HG03565 (cell line): ENCODE data around the gene RCOR3.
A peak's percentile ranks its signal among the peaks of the same experiment; 100 is the strongest.
"Not testable (repeated sequence)": the region's sequence is repeated elsewhere in the genome, so short reads cannot be mapped to it uniquely, and the experiment has no call there.

ENCODE experiments used
- ATAC-seq: cut with Tn5 transposase; IDR thresholded peaks from one replicate; pipeline ENCODE4 v1.9.1; 2021; ENCODE audit warnings: mild to moderate bottlenecking, moderate library complexity; ENCODE audit not compliant: unreplicated experiment

The RCOR3 gene

DNA sequence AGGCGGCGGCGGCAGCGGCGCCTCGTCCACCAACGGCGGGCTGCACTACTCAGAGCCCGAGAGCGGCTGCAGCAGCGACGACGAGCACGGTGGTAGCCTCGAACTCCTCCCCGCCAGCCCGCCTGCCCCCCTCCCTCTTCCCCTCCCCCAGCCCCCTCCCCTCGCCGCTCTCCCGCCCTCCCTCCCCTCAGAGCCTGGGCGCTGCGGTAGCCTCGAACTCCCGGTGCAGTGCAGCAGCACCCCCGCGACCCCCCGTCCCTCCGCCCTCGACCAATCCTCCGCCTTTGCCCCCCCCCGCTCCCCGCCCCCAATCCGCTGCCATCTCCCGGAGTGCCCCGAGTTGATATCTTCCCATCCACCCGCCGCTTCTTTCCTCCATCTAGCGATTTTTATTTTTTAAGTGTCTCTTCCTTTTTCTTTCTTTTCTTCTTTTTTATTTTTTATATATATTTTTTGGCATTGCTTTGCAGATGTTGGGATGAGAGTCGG lies 516 bp downstream of the RCOR3 start:
- ATAC-seq: peak; percentile 4

DNA sequence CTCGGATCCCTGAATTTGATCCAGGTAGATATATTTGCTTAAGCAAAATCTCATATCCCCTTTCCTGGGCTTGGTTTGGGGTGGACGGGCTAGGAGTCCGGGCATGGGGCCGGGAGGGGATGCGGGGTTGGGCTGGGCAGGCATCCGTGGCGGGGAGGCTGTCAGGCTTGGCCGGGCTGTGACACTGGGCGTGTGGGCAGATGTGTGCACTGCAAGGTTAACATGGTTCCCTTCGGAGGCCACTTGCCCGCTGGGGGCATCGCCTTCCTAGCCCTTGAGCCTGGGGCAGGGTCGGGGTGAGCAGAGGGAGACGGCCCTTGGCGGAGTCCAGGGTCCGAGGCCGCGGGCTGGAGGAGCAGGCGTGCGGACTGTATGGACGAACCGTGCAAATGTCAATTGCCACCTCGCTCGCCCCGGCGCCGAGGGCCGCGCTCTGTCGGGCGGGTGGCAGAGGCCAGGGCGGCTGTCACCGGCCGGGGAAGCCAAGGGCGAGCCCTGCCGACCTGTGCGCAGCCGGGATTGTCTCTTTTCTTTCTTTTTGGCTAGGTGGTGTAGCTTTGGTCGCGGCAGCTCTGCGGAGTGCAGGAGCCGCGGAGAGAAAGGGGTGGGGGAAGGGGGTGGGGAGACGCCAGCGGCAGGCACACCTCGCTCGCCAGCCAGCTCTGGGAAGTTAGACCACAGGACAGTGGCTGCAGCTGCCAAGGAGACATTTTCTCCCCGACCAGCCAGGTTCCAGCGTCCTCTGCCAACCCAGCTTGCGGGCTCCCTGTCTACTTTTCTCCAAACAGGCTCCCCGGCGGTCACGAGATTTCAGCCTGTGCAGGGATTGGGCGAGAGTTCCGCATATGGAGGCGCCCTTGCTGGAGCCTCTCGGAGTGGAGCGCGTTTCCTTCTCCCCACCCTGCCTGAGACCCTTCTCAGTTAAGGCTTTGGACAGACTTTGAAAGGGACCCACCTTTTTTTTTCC lies 1.3 kb downstream of the RCOR3 start:
- ATAC-seq: peak; percentile 21

DNA sequence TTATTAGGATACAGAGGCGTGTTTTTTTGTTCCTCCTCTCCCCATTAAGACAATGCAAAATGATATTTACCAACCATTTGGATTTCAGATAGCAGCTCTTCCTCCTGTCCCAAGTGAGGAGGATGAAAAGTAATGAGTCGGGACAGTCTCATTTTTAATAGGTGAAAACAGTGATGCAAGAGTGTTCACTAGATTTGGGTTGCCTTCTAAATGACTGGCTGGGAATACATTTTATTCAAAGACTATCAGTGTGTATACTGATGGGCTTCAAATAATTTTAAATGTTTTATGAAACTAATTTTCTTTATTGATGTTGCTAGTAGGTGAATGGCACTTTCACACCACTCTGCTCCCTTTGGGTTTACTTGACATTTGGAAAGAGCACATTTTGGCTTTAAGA lies 2.1 kb downstream of the RCOR3 start:
- ATAC-seq: no peak

DNA sequence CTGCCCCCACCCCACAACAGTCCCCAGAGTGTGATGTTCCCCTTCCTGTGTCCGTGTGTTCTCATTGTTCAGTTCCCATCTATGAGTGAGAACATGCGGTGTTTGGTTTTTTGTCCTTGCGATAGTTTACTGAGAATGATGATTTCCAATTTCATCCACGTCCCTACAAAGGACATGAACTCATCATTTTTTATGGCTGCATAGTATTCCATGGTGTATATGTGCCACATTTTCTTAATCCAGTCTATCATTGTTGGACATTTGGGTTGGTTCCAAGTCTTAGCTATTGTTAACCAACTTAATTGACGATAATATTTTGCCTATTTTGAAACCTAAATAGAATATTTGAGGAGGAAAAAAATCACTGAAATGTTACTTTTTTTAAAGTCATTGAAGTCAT lies 3.9 kb downstream of the RCOR3 start:
- not testable (repeated sequence) for ATAC-seq

DNA sequence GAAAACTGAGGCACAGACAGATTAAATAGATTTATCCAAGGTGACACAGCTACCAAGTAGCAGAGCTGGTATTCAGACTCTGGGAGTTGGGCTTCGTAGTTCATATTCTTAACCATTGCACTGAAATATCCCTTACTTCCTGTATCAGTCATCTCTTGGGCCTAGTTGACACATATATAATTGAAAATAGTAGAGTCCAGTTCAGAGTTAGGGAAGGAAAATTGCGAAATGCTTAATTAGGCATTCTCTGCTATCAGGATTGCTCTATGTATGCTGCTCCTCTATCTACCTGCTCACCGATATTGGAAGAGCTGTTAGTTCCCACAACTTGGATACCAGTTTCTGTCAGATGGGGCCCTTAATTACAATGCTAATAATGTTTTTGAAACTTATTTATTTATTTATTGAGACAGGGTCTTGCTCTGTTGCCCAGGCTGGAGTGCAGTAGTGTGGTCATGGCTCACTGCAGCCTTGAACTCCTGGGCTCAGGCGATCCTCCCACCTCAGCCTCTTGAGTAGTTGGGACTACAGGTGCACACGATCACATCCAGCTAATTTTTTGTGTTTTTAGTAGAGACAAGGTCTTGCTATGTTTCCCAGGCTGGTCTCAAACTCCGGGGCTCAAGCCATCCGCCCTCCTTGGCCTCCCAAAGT lies 8.2 kb downstream of the RCOR3 start:
- ATAC-seq: no peak

DNA sequence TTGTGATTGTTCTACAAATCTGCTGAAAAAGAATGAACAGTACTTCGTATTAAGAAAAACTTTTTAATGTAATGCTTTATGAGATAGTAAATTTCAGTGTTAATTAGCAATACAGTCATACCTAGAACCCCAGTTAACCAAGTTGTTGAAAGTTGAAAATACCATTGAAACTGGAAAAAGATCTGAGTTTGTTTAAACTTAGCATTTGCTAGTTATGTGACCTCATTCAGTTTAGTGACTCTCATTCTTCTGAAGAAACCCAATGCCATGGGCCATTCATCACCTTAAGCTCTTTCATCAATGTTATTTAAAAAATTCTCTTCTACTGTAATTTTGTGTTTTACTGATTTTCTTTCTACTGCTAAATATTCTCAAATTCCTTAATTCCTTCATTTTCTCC lies 20.2 kb downstream of the RCOR3 start:
- no peak for ATAC-seq

DNA sequence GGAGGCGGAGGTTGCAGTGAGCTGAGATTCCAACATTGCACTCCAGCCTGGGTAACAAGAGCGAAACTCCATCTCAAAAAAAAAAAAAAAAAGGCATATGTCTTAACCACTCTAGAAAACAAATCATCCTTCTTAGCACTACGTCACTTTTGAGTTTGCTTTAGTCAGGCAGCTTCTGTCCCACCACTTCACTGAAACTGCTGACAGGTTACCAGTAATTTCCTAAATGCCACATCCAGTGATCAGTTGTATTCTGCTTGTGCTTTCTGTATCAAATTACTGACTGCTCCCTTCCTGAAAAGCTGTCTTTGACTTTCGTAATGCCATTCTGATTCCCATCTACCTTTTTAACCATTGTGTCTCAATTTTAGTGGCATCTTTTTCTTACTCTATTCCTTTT lies 21.7 kb downstream of the RCOR3 start:
- no peak for ATAC-seq

DNA sequence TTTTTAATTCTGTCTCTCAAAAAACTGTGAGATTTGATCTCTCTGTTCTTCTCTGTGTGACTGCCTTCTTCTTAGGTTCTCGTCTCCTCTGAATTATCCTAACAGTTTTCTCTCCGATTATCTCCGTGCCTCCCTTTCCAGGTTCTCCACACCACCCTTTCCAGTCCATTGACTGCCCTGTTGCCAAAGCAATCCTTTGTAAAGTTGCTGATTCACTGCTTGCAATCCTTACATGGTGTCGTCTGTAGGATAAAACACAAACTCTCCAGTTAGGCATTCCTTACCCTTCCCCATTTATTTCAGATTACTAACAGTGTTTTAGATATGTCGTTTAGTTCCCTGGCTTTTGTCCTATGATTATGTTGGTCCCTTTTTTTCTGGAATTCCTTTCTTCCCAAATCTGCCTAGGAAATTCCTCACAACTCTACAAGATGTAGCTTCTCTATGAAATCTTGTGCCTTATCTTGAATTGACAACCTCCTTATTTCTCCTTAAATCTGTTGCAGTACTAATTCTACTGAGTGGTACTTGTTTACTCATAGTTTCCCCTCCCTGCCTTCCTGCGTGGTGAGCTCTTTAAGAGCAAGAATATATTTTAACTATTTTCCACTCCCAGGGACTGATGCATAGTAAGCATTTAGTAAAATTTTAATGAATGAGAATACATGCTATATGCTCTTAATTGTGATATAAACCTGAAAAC lies 22.3 kb downstream of the RCOR3 start:
- ATAC-seq: no peak

DNA sequence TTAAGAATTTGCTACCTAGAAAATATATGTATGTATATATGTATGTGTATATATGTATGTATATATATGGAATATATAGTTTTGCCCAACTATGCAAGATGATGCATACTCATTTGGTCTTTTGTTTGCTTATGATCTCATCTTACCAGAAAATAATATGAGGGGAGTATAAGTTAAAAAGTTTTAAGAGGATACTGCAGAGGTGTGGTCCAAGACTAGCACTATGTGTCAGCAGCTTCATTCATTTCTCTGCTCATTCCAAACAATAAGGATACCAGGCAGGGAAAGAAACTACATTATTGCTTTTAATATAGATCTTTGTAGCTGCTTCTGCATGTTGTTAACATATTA lies 22.8 kb downstream of the RCOR3 start:
- no peak for ATAC-seq

DNA sequence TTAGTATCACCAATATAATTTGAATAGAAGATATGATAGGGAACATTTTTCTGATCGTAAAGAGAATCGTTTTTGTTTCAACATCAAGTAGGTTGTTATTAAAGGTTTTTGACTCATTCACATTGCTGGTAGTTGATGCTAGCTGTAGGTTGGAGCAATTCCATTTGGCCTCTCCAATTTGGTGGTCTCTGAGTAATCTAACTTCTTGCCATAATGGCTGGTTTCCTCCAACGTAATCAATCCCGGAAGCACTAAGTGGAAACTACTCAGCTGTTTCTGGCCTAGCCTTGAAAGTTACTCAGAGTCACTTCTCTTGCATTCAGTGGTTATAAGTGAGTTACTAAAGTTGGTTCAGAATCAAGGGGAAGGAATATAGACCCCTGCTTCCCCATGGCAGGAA lies 26.0 kb downstream of the RCOR3 start:
- ATAC-seq: no peak

DNA sequence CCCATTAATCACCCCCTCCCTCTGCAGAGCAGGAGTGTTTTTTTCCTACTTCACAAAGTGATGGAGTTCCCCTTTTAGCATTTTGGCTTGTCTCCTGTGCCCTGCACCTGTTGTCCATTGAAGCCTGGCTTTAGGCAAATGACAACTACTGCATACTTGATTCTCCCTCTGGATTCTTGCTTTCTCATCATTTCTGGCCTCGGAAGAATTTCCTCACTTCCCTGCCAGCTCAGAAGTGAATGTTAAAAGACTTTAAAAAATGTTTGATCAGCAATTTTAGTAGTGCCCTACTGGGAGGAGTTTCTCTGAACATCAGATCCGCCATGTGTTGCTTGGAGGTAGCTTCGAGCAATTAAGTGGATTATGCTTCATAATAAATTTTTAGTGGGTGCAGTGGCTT lies 28.1 kb downstream of the RCOR3 start:
- no peak for ATAC-seq

DNA sequence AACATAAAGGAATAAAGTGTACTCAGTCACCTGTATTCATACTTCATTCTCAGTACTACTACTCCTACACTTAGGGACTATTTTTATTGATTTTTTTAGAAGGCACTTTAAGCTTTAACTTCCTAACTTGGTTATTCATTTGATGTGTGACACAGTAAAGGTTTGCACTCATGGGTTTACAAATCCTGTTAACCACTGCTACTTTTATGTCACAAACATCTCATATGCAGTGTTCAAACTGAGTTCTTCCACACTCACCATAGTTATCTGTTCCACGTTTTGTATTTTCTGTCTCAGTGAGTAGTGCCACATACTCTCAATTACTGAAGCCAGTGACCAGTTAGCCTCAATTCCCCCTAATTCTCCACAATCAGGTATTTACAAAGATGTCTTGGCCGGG lies 33.2 kb downstream of the RCOR3 start:
- ATAC-seq: no peak

DNA sequence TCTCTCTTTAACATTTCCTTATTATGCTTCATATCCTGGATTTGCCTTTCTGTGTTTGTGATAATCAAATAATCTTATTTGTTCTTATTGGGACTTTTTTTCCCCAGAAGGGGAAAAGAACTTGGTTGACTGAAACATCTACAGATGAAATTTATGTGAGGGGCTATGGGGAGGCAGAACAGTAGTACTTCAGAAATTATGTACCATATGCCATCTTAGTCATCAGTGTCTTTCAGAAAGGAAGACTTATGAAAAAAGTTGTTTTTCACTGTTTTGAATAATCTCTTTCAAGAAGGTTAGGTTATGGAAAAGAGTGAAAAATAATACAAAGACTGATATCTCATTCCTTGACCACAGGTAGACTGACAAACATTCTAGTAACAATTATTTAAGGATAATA lies 37.2 kb downstream of the RCOR3 start:
- ATAC-seq: no peak

DNA sequence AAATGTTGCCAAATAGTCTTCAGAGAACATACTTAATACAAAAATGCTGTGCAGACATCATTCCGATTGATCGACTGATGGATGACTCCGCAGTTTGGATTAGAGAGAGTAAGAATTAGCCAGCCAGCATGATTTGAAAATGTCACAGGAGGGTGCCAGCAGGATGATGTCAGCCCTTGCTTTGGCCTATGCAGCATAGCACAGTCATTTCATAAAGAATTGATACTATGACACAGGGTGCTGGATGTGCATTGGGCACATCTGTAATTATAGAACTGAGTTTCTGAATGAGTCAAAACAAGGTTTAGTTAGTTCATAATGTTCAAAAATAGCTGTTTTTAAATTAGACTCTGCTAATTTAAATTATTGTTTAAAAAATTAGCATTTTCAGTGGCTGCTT lies 45.9 kb downstream of the RCOR3 start:
- ATAC-seq: peak; percentile 94

DNA sequence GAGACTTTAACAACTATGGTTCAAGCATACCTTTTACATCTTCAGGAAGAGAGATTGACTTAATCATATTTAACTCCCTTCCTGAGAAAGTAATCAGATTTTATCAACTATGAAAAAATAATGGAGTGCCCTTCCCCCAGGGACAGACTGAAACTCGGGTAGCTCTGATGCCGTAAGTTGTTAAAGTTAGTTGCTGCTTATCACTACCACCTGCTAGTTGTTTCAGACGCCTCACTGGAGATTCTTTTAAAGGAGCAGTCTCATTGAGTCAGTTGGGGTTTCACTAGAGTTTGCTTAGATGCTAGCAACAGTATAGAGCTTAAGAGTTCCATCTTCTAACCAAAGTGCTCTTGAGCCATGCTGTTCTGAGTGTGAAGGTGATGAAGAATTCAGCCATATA lies 50.5 kb downstream of the RCOR3 start:
- ATAC-seq: no peak

DNA sequence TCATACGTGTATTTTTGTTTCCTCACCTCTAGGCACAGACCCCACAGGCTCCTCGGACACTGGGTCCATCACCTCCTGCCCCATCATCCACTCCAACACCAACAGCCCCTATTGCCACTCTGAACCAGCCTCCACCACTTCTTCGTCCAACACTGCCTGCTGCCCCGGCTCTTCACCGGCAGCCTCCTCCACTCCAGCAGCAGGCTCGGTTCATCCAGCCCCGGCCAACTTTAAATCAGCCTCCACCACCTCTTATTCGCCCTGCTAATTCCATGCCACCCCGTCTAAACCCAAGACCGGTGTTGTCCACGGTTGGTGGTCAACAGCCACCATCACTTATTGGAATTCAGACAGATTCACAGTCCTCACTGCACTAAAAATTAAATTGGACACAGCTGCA lies 54.2 kb downstream of the RCOR3 start:
- no peak for ATAC-seq

DNA sequence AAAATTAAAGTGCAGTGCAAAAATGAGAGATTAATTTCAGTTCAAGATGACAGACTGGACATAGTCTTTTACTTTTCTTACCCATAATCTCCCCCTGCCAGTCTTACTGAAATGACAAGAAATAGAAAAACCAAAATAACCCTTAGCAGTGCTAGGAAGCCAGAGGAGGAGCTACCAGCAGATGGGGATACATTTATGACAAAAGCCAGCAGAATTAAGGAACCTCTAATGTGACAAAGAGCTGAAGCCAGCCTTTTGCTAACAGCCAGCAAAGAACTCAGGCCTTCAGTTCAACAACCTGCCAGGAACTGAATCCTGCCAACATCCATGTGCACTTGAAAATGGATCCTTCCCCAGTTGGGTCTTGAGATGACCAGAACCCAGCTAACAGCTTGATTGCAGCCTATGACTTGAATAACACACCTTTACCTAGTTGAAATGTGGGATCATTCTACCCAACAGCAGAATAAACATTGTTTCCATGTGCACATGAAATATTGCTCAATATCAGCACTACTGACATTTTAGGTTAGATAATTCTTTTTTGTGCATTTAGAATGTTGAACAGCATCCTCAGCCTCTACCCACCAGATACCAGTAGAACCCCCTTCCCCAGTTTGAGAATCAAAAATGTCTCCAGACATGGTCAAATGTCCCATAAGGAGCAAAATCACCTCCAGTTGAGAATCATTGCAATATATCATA lies 59.6 kb downstream of the RCOR3 start:
- no peak for ATAC-seq

DNA sequence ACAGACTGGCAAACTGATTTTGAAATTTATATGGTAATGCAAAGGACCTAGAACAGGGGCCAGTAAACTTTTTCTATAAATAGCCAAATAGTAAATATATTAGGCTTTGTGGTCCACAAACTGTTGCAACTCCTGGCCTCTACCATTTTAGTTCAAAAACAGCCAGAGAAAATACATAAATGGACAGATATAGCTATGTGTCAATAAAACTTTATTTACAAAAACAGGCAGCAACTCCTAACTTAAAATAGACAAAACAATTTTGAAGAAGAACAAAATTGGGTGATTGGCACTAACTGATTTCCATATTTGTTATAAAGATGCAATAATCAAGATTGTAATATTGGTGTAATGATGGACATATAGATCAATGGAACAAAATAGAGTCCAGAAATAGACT lies 60.7 kb downstream of the RCOR3 start:
- ATAC-seq: no peak

DNA sequence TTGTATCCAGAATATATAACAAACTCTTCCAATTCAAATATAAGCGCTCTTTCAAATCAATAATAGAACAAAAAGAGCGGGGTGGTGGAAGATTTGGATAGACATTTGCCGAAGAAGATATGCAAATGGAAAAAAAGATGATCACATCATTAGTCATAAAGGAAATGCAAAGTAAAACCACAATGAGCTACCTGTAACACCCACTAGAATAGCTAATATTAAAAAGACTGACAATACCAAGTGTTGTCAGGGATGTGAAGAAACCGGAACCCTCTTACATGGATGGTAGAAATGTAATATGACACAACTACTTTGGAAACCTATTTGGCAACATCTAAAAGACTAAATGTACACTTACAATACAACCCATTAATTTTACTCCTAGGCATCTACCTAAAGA lies 61.8 kb downstream of the RCOR3 start:
- no peak for ATAC-seq

DNA sequence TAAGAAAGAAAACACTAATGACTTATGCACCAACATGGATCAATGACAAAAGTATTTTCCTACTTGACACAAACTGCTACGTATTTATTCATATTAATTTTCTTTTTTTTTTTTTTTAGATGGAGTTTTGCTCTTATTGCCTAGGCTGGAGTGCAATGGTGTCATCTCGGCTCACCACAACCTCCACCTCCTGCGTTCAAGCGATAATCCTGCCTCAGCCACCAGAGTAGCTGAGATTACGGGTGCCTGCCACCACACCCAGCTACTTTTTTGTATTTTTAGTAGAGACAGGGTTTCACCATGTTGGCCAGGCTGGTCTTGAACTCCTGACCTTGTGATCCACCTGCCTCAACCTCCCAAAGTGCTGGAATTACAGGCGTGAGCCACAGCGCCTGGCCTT lies 62.5 kb downstream of the RCOR3 start:
- ATAC-seq: not testable (repeated sequence)
